OCI-LY1 (cell line): Measurements from ENCODE around the gene CDC42EP4.
"Not testable (repeated sequence)": the region's sequence is repeated elsewhere in the genome, so short reads cannot be mapped to it uniquely, and the experiment has no call there.

Experiments used
- H2AFZ ChIP-seq: fragments of 200-600 bp; sonication (generic), shearing (Covaris generic); 2 replicates; pipeline ENCODE4 v1.6.0; 2014; ENCODE audit warnings: antibody characterized with exemption, mild to moderate bottlenecking, low read length
- H3F3A ChIP-seq: fragments of 200-600 bp; sonication (generic), shearing (Covaris generic); 2 replicates; pipeline ENCODE4 v1.6.0; 2014; ENCODE audit warnings: mild to moderate bottlenecking, antibody characterized with exemption, low read length, moderate library complexity; ENCODE audit not compliant: insufficient read depth
- H3K27ac ChIP-seq: fragments of 200-600 bp; sonication (generic); 2 replicates; pipeline ENCODE4 v1.5.1; 2014; ENCODE audit warnings: low read length, mixed run types, mild to moderate bottlenecking, low read depth; ENCODE audit not compliant: poor library complexity, severe bottlenecking
- H3K27me3 ChIP-seq: fragments of 200-600 bp; sonication (generic); 2 replicates; pipeline ENCODE4 v1.6.0; 2014; ENCODE audit warnings: antibody characterized with exemption, mild to moderate bottlenecking, low read length, moderate library complexity; ENCODE audit not compliant: insufficient read depth
- H3K36me3 ChIP-seq: fragments of 200-600 bp; sonication (generic); 2 replicates; pipeline ENCODE4 v1.6.1; 2014; ENCODE audit warnings: mild to moderate bottlenecking, antibody characterized with exemption, low read length, moderate library complexity, mixed read lengths; ENCODE audit not compliant: insufficient read depth
- H3K4me1 ChIP-seq: fragments of 200-600 bp; sonication (generic); 2 replicates; pipeline ENCODE4 v1.5.1; 2014; ENCODE audit warnings: mild to moderate bottlenecking, low read length, moderate library complexity; ENCODE audit not compliant: insufficient read depth, severe bottlenecking
- H3K4me2 ChIP-seq: fragments of 200-600 bp; sonication (generic), shearing (Covaris generic); 2 replicates; pipeline ENCODE4 v1.6.1; 2014; ENCODE audit warnings: low read length
- H3K4me3 ChIP-seq: fragments of 200-600 bp; sonication (generic); 2 replicates; pipeline ENCODE4 v1.5.1; 2014; ENCODE audit warnings: low read length, low read depth, mild to moderate bottlenecking, mixed read lengths; ENCODE audit not compliant: poor library complexity, severe bottlenecking
- H3K79me2 ChIP-seq: fragments of 200-600 bp; shearing (Covaris generic); 2 replicates; pipeline ENCODE4 v1.6.1; 2016; ENCODE audit warnings: mixed run types, low read length, mixed read lengths; ENCODE audit not compliant: insufficient read depth
- H3K9ac ChIP-seq: fragments of 200-600 bp; sonication (generic), shearing (Covaris generic); 2 replicates; pipeline ENCODE4 v1.6.1; 2014; ENCODE audit warnings: mild to moderate bottlenecking, low read length, mixed read lengths
- H3K9me2 ChIP-seq: fragments of 200-600 bp; sonication (generic), shearing (Covaris generic); 2 replicates; pipeline ENCODE4 v1.6.1; 2014; ENCODE audit warnings: low read depth, mild to moderate bottlenecking, low read length, mixed read lengths
- H3K9me3 ChIP-seq: fragments of 200-600 bp; shearing (Covaris generic); 2 replicates; pipeline ENCODE4 v1.6.1; 2014; ENCODE audit warnings: low read length, mixed read lengths
- H4K20me1 ChIP-seq: fragments of 200-600 bp; sonication (generic), shearing (Covaris generic); 2 replicates; pipeline ENCODE4 v1.6.0; 2016; ENCODE audit warnings: mild to moderate bottlenecking, low read length; ENCODE audit not compliant: insufficient read depth
- CTCF ChIP-seq: fragments of 200-600 bp; sonication (generic), shearing (Covaris generic); IDR thresholded peaks from 2 replicates; pipeline ENCODE4 v1.5.1; 2017; ENCODE audit warnings: mild to moderate bottlenecking, antibody characterized with exemption, low read length, moderate library complexity, mixed read lengths
- EZH2 ChIP-seq: fragments of 200-600 bp; sonication (generic), shearing (Covaris generic); IDR thresholded peaks from 2 replicates; pipeline ENCODE4 v1.8.0; 2017; ENCODE audit warnings: borderline replicate concordance, mixed run types, mild to moderate bottlenecking, antibody characterized with exemption, low read length, moderate library complexity, mixed read lengths

The CDC42EP4 gene

DNA sequence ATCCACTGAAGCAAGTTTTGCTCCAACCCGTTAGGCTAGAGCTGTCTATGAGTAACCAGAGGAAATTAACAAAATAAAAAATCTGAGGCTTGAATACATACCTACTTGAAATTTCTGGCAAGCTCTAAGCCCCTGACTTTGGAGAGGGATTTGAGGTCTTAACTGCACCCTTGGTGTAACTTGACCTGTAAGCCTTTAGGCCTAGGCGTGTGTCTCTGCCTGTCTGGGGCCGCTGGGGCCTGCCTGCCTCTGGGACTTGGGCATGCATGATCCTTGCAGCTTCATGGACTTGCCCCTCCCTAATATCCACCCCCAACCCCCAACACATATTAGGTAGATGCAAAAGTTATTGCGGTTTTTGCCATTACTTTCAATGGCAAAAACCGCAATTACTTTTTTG is 3.7 kb upstream of the CDC42EP4 start:
- TF ChIP-seq EZH2 (no peak), CTCF (no peak)
- H3K4me1 ChIP-seq, result peaks cover 10% of the 10 kb centered on the region

GRCh38 chr17:73313526-73314127 is 1.8 kb upstream of the CDC42EP4 start:
- H3K36me3 ChIP-seq, result no peaks in the 10 kb centered on the region
- TF ChIP-seq CTCF (no peak), EZH2 (no peak)
- no peak overlapping the region for H3K4me3 ChIP-seq
- H3F3A ChIP-seq, result no peaks in the 10 kb centered on the region
- H2AFZ ChIP-seq, result no peak overlapping the region
- no peaks in the 10 kb centered on the region for H3K9me2 ChIP-seq
- H3K9ac ChIP-seq, result no peak overlapping the region
- no peaks in the 10 kb centered on the region for H3K9me3 ChIP-seq
- no peaks in the 10 kb centered on the region for H3K79me2 ChIP-seq
- peaks cover 10% of the 10 kb centered on the region for H3K4me1 ChIP-seq
- no peaks in the 10 kb centered on the region for H4K20me1 ChIP-seq
- H3K4me2 ChIP-seq, result no peak overlapping the region
- no peaks in the 10 kb centered on the region for H3K27me3 ChIP-seq
- no peak overlapping the region for H3K27ac ChIP-seq

More for the DNA sequence above, 3.7 kb upstream of the CDC42EP4 start:
- Histone ChIP-seq H2AFZ (no peak overlapping the region), H3F3A (no peaks in the 10 kb centered on the region), H3K27me3 (no peaks in the 10 kb centered on the region), H3K4me3 (no peak overlapping the region), H3K79me2 (no peaks in the 10 kb centered on the region), H3K9ac (no peak overlapping the region), H4K20me1 (no peaks in the 10 kb centered on the region), H3K36me3 (no peaks in the 10 kb centered on the region), H3K9me3 (no peaks in the 10 kb centered on the region), H3K4me2 (no peak overlapping the region), H3K9me2 (no peaks in the 10 kb centered on the region), H3K27ac (no peak overlapping the region)

- H3K4me3 ChIP-seq, H2AFZ ChIP-seq, H3K27me3 ChIP-seq, H3K79me2 ChIP-seq, H3K27ac ChIP-seq, H3K9me3 ChIP-seq, H3K9me2 ChIP-seq, H4K20me1 ChIP-seq, H3F3A ChIP-seq, H3K4me2 ChIP-seq, H3K9ac ChIP-seq, H3K36me3 ChIP-seq: not testable (repeated sequence)
- peaks cover 10% of the 10 kb centered on the region for H3K4me1 ChIP-seq
Observed at GRCh38 chr17:73312887-73313286, 1.1 kb upstream of the CDC42EP4 start.

GRCh38 chr17:73311428-73311780 is 397 bp downstream of the CDC42EP4 start:
- H2AFZ ChIP-seq, result no peak overlapping the region
- peak overlapping the region; percentile 47 for H3K4me3 ChIP-seq
- no peaks in the 10 kb centered on the region for H3K27me3 ChIP-seq
- H3K4me1 ChIP-seq, result peaks cover 10% of the 10 kb centered on the region
- H3K79me2 ChIP-seq, result no peaks in the 10 kb centered on the region
- H3K9me3 ChIP-seq, result no peaks in the 10 kb centered on the region
- H3K9ac ChIP-seq, result no peak overlapping the region
- no peaks in the 10 kb centered on the region for H3F3A ChIP-seq
- H4K20me1 ChIP-seq, result no peaks in the 10 kb centered on the region
- TF ChIP-seq EZH2 (no peak), CTCF (no peak)
- peak overlapping the region; percentile 52 for H3K4me2 ChIP-seq
- no peak overlapping the region for H3K27ac ChIP-seq
- H3K9me2 ChIP-seq, result no peaks in the 10 kb centered on the region
- H3K36me3 ChIP-seq, result no peaks in the 10 kb centered on the region
